Esophagus muscularis mucosa (tissue), 4 donors: Measurements from ENCODE around the gene BMAL1. TPM values are rescaled to one million over a fixed set of nuclear protein-coding genes. Genes with fewer than 3 reads are reported as not detected.

Experiments
- DNase-seq: peaks from one replicate; pipeline ENCODE4 v3.0.0-alpha.2; 2017; ENCODE audit errors: extremely low spot score
- H3K27ac ChIP-seq, 4 donors: fragments of 200-600 bp; sonication (generic); replicated peaks in 1 of 4; 1 replicate in 3 of 4; 2 replicates in 1 of 4; pipeline ENCODE4 v1.5.1; 2016 to 2019; ENCODE audit warnings: mild to moderate bottlenecking in 1 of 4
- H3K27me3 ChIP-seq, 4 donors: fragments of 200-600 bp; sonication (generic); one replicate each; pipeline versions ENCODE4 v1.5.1 to v1.6.0; 2016 to 2019
- H3K36me3 ChIP-seq, 4 donors: fragments of 200-600 bp; sonication (generic); one replicate each; pipeline ENCODE4 v1.5.1; 2016 to 2019
- H3K4me1 ChIP-seq, 4 donors: fragments of 200-600 bp; sonication (generic); one replicate each; pipeline ENCODE4 v1.5.1; 2016 to 2019
- H3K4me3 ChIP-seq, 4 donors: fragments of 200-600 bp; sonication (generic); 1 replicate in 2 of 4; 2 replicates in 2 of 4; pipeline ENCODE4 v1.5.1; 2016 to 2019; ENCODE audit warnings: mild to moderate bottlenecking in 4 of 4, moderate library complexity in 1 of 4
- H3K9me3 ChIP-seq, 4 donors: fragments of 200-600 bp; sonication (generic); 1 replicate in 3 of 4; 2 replicates in 1 of 4; pipeline ENCODE4 v1.5.1; 2016 to 2019
- CTCF ChIP-seq, 3 experiments: fragments of 200-600 bp in 2 of 3; fragments of 450-650 bp in 1 of 3; sonication (generic) in 2 of 3; IDR thresholded peaks; one replicate each; pipeline ENCODE4 v1.5.1; 2017 to 2019; ENCODE audit warnings: antibody characterized with exemption in 3 of 3, mild to moderate bottlenecking in 2 of 3, moderate library complexity in 1 of 3
- EP300 ChIP-seq: sonication (generic); formaldehyde crosslinking; IDR thresholded peaks from one replicate; pipeline ENCODE4 v1.6.1; 2017; ENCODE audit warnings: antibody characterized with exemption
- POLR2A ChIP-seq: fragments of 450-650 bp; IDR thresholded peaks from one replicate; pipeline ENCODE4 v1.6.1; 2017; ENCODE audit warnings: antibody characterized with exemption, moderate library complexity, mild to moderate bottlenecking, low read depth
- POLR2AphosphoS5 ChIP-seq, 2 donors: sonication (generic); formaldehyde crosslinking; IDR thresholded peaks; one replicate each; pipeline ENCODE4 v1.6.1; 2017; ENCODE audit warnings: antibody characterized with exemption in 2 of 2
- WGBS: methylation state at CpG from one replicate; pipeline ENCODE4 v1.1.5; 2018; 5-methylcytosine and 5-hydroxymethylcytosine counted together
- intact Hi-C: fragments of 100-400 bp; cut with DNase I; formaldehyde crosslinking; loops from one replicate; pipeline ENCODE4 v1.15.1; 2023
- total RNA-seq, 4 donors: library from RNA; depleted of rRNA; stranded (reverse); fragments of >200 nt; gene quantifications; one replicate each; pipeline versions ENCODE4 v1.1.0 to v1.2.1, GENCODE V29; 2016

BMAL1 gene
- total RNA-seq, 4 donors from 2014 or later: 31.1 to 36.4 (median 33.9) TPM

GRCh38 chr11:13352711-13353110 lies 75.1 kb downstream of the BMAL1 start:
- WGBS: 81% methylated on average over 6 of the region's 6 CpGs
- Histone ChIP-seq H3K27ac (no peak overlapping the region), H3K9me3 (no peaks in the 10 kb centered on the region), H3K27me3 (no peaks in the 10 kb centered on the region), H3K36me3 (peaks cover 8 to 50% (median 42%) of the 10 kb centered on the region in 4 donors), H3K4me3 (no peak overlapping the region), H3K4me1 (peaks cover 0 to 8% (median 0%) of the 10 kb centered on the region in 4 donors)
- TF ChIP-seq CTCF (IDR thresholded peaks at IDR 0.05): no peak
- TF ChIP-seq POLR2A: no peak
- TF ChIP-seq EP300: no peak
- no peak for TF ChIP-seq POLR2AphosphoS5 (IDR thresholded peaks at IDR 0.05)
- intact Hi-C loops: no loop called here
- DNase-seq: no peak

DNA sequence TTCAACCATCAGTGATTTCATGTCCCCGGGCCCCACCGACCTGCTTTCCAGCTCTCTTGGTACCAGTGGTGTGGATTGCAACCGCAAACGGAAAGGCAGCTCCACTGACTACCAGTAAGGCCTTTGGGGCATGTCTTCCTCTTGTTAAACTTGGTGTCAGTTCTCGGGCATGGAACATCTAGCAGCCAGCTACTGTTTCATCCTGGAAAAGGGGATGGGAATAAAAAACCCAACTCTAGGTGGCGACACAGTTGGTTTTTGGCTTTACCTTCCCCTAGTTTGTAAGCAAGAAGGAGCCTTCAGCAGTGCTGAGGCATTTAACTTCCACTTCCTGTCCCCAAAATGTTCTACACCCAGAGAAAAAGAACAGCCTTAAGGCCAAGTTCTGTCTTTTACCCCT lies 76.7 kb downstream of the BMAL1 start:
- Histone ChIP-seq H3K4me1 (no peaks in the 10 kb centered on the region), H3K27ac (no peak overlapping the region), H3K27me3 (no peaks in the 10 kb centered on the region), H3K9me3 (no peaks in the 10 kb centered on the region), H3K4me3 (no peak overlapping the region), H3K36me3 (peaks cover 11 to 66% (median 54%) of the 10 kb centered on the region in 4 donors)
- no peak for TF ChIP-seq POLR2A
- no peak for TF ChIP-seq CTCF (IDR thresholded peaks at IDR 0.05)
- TF ChIP-seq EP300: no peak
- intact Hi-C loops: no loop called here
- DNase-seq: no peak
- WGBS: 80% methylated on average over 3 of the region's 6 CpGs

DNA sequence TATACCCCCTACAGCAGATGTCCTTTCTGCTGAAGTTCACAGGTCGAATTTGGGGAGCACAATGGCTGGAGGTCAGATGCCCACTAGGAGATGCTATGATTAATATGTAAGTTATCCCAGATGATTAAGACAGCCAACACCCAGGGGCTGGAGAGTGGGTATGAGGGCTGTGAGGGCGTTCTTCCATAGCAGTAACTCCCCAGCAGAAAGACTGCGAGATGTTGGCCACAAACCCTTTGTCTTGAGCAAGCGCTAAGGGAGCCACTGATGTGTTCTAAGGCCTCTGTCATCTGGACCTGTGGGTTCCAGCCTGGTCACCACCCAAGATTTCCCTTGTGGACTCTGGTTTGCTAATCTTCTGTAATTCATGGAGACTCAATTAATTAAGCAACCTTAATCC lies 77.6 kb downstream of the BMAL1 start:
- TF ChIP-seq POLR2A (no peak), CTCF (IDR thresholded peaks at IDR 0.05) (no peak), POLR2AphosphoS5 (IDR thresholded peaks at IDR 0.05) (no peak), EP300 (no peak)
- no peak for DNase-seq
- H3K27ac ChIP-seq: no peak overlapping the region
- H3K36me3 ChIP-seq: peaks cover 14 to 75% (median 57%) of the 10 kb centered on the region in 4 donors
- no peaks in the 10 kb centered on the region for H3K4me1 ChIP-seq
- H3K9me3 ChIP-seq: no peaks in the 10 kb centered on the region
- intact Hi-C loops: no loop called here
- 94% methylated on average over 4 of the region's 4 CpGs for WGBS
- no peak overlapping the region for H3K4me3 ChIP-seq
- H3K27me3 ChIP-seq: no peaks in the 10 kb centered on the region

- WGBS: 90% methylated on average over 6 of the region's 9 CpGs
- no peak overlapping the region for H3K27ac ChIP-seq
- no peaks in the 10 kb centered on the region for H3K9me3 ChIP-seq
- no peaks in the 10 kb centered on the region for H3K27me3 ChIP-seq
- H3K36me3 ChIP-seq: peaks cover 31 to 91% (median 72%) of the 10 kb centered on the region in 4 donors
- no peaks in the 10 kb centered on the region for H3K4me1 ChIP-seq
- no peak overlapping the region for H3K4me3 ChIP-seq
- TF ChIP-seq EP300 (no peak), POLR2A (no peak), POLR2AphosphoS5 (IDR thresholded peaks at IDR 0.05) (no peak), CTCF (IDR thresholded peaks at IDR 0.05) (no peak)
- intact Hi-C loops: no loop called here
- no peak for DNase-seq
Measured at GRCh38 chr11:13357232-13357631, 79.6 kb downstream of the BMAL1 start.

- Histone ChIP-seq H3K36me3 (peaks cover 31 to 97% (median 84%) of the 10 kb centered on the region in 4 donors), H3K27me3 (no peaks in the 10 kb centered on the region), H3K27ac (no peak overlapping the region), H3K9me3 (no peaks in the 10 kb centered on the region), H3K4me3 (no peak overlapping the region), H3K4me1 (no peaks in the 10 kb centered on the region)
- 93% methylated on average over 6 of the region's 6 CpGs for WGBS
- no peak for DNase-seq
- intact Hi-C loops: no loop called here
- TF ChIP-seq CTCF (IDR thresholded peaks at IDR 0.05) (no peak), POLR2A (no peak), POLR2AphosphoS5 (IDR thresholded peaks at IDR 0.05) (no peak), EP300 (no peak)
Measured at GRCh38 chr11:13358596-13359270, 81.1 kb downstream of the BMAL1 start.
